IPS DF 6.9 (cell line): ENCODE data around the gene DNASE2B.

Experiments
- DNase-seq: peaks from one replicate; pipeline ENCODE4 v3.0.0-alpha.2; 2013; ENCODE audit warnings: low read depth, low spot score
- H3K27ac ChIP-seq: one replicate; pipeline ENCODE4 v1.5.1; 2013; ENCODE audit warnings: low read length, control low read depth
- H3K27me3 ChIP-seq: 2 replicates; pipeline ENCODE4 v1.6.1; 2013; ENCODE audit warnings: mild to moderate bottlenecking, low read length; ENCODE audit not compliant: control insufficient read depth, insufficient read depth
- H3K36me3 ChIP-seq: 2 replicates; pipeline ENCODE4 v1.6.1; 2013; ENCODE audit warnings: low read length; ENCODE audit not compliant: control insufficient read depth, insufficient read depth
- H3K4me1 ChIP-seq: 2 replicates; pipeline ENCODE4 v1.6.1; 2013; ENCODE audit warnings: low read length; ENCODE audit not compliant: control insufficient read depth, insufficient read depth
- H3K4me3 ChIP-seq: 2 replicates; pipeline ENCODE4 v1.5.1; 2013; ENCODE audit warnings: mild to moderate bottlenecking, low read length
- H3K9me3 ChIP-seq: 2 replicates; pipeline ENCODE4 v1.6.1; 2013; ENCODE audit warnings: low read length, inconsistent platforms; ENCODE audit not compliant: control insufficient read depth, insufficient read depth
- WGBS: extraction: QIAGEN DNeasy Blood & Tissue Kit; methylation state at CpG from one replicate; pipeline ENCODE4 v1.1.7; 2013; ENCODE audit warnings: mixed read lengths, missing lambda C conversion rate; ENCODE audit not compliant: insufficient read length, insufficient coverage; 5-methylcytosine and 5-hydroxymethylcytosine counted together

Gene DNASE2B

DNA sequence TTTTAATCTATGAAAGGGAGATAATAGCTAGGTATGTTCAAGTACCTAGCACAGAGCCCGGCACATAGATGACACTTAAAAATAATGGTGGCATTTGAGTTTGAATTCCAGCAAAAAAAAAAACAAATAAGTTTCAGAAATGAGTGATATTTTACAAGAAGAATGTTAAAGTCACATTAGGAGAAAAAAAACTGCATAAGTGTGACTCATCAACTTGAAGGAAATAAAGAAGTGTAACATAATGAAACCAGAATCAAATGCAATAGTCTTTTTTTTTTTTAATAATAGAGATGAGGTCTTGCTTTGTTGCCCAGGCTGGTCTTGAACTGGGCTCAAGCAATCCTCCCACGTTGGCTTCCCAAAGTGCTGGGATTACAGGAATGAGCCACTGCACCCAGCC is 17.1 kb downstream of the DNASE2B start:
- DNase-seq = no peak
- H3K27ac ChIP-seq = no peak overlapping the region
- H3K36me3 ChIP-seq = no peaks in the 10 kb centered on the region
- H3K4me3 ChIP-seq = no peak overlapping the region
- no peaks in the 10 kb centered on the region for H3K4me1 ChIP-seq
- H3K27me3 ChIP-seq = no peaks in the 10 kb centered on the region
- no peaks in the 10 kb centered on the region for H3K9me3 ChIP-seq
- WGBS = no CpG with 5 or more reads among the region's 2 CpGs

GRCh38 chr1:84422909-84423308 is 24.6 kb downstream of the DNASE2B start:
- no peak for DNase-seq
- Histone ChIP-seq H3K27ac (no peak overlapping the region), H3K4me1 (no peaks in the 10 kb centered on the region), H3K27me3 (no peaks in the 10 kb centered on the region), H3K4me3 (no peak overlapping the region), H3K36me3 (no peaks in the 10 kb centered on the region), H3K9me3 (no peaks in the 10 kb centered on the region; the same call in 1 of the 2 replicates)

DNA sequence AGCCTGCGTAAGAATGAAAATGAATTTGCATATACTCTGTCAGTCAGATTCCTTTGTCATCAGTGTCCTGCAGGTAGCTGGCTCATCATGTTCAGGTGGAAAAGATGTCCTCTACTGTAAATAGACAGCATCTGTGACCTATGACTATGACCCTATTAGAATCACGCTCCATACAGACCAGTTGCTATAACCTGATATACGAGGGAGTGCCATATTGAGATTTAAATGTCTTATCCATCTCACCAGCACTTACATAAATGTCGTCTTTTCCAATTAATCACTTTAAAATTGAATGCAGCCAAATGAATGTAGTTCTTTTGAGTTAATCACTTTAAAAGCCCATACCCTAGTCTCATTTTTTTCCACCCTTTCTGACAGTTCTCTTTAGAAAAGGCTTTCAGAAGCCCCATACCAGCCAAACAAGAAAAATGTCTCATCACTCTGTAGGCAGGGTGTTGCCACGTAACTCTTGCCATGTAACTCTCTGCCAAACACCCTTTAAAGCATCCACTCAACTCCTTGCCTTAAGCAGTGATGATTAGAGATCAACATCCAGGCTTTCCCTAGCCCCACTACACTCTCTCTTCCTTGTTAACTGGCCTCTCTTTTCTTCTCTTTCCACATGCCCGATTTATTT is 26.3 kb downstream of the DNASE2B start:
- H3K27ac ChIP-seq = no peak overlapping the region
- no CpG with 5 or more reads among the region's 6 CpGs for WGBS
- DNase-seq = no peak
- H3K36me3 ChIP-seq = no peaks in the 10 kb centered on the region
- no peak overlapping the region for H3K4me3 ChIP-seq
- no peaks in the 10 kb centered on the region; the same call in 1 of the 2 replicates for H3K9me3 ChIP-seq
- H3K27me3 ChIP-seq = no peaks in the 10 kb centered on the region
- H3K4me1 ChIP-seq = no peaks in the 10 kb centered on the region

GRCh38 chr1:84425150-84425896 is 27.0 kb downstream of the DNASE2B start:
- H3K27me3 ChIP-seq = no peaks in the 10 kb centered on the region
- no peak overlapping the region for H3K27ac ChIP-seq
- no peaks in the 10 kb centered on the region; the same call in 1 of the 2 replicates for H3K9me3 ChIP-seq

GRCh38 chr1:84426376-84426775 is 28.1 kb downstream of the DNASE2B start:
- H3K27ac ChIP-seq = no peak overlapping the region
- H3K36me3 ChIP-seq = no peaks in the 10 kb centered on the region
- no peaks in the 10 kb centered on the region; the same call in 1 of the 2 replicates for H3K9me3 ChIP-seq
- H3K4me1 ChIP-seq = no peaks in the 10 kb centered on the region
- no CpG with 5 or more reads among the region's 2 CpGs for WGBS
- DNase-seq = no peak
- no peaks in the 10 kb centered on the region for H3K27me3 ChIP-seq
- H3K4me3 ChIP-seq = no peak overlapping the region

More at GRCh38 chr1:84425150-84425896, 27.0 kb downstream of the DNASE2B start:
- DNase-seq = no peak
- H3K4me3 ChIP-seq = no peak overlapping the region
- H3K36me3 ChIP-seq = no peaks in the 10 kb centered on the region
- no peaks in the 10 kb centered on the region for H3K4me1 ChIP-seq
- no CpG with 5 or more reads among the region's 5 CpGs for WGBS

DNA sequence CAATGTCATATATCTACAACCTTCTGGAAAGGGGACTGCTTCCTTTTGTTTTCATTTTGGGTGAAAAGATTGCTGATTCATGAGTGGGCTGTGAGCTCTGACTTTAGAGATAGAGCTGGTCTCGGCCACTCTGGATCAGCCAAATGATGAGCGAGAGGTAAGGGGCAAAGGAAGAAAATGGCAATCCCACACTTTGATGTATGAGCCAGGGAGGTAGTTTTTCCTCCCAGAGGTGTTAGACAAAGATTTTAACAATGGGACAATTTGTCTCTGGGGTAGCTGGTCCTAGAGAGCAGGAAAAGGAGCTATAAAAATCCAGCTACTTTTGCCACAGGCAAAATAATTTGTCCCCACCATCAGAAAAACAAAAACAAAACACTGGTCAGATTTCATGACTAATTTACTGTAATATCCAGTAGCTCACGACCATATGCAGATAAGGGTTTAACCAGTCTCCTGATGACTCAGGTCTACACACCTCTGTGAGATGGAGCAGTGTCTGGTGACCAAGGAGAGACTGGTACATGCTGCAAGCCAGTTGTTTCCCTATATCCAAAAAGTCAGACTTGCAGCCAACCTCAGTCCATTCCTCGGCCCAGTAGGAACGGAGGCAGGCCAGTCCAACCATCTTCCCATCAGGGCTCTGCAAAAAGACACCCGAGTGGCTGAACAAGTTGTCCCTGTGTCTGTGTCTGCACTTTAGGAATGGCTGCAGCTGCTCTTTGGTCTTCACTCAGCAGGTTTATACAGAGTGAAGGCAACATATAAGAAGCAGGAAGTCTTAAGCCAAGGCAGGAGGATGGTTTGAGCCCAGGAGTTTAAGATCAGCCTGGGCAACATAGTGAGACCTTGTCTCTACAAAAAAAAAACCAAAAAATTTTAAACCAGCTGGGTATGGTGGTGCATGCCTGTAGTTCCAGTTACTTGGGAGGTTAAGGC is 29.2 kb downstream of the DNASE2B start:
- Histone ChIP-seq H3K4me3 (no peak overlapping the region), H3K27ac (no peak overlapping the region), H3K27me3 (no peaks in the 10 kb centered on the region), H3K4me1 (no peaks in the 10 kb centered on the region), H3K36me3 (no peaks in the 10 kb centered on the region), H3K9me3 (no peaks in the 10 kb centered on the region; the same call in 1 of the 2 replicates)
- no CpG with 5 or more reads among the region's 6 CpGs for WGBS
- no peak for DNase-seq

- WGBS = no CpG with 5 or more reads among the region's 5 CpGs
- H3K36me3 ChIP-seq = no peaks in the 10 kb centered on the region
- H3K4me1 ChIP-seq = no peaks in the 10 kb centered on the region
- H3K9me3 ChIP-seq = no peaks in the 10 kb centered on the region; the same call in 1 of the 2 replicates
- no peak for DNase-seq
- H3K27me3 ChIP-seq = no peaks in the 10 kb centered on the region
- no peak overlapping the region for H3K4me3 ChIP-seq
- H3K27ac ChIP-seq = no peak overlapping the region
Measured at GRCh38 chr1:84428235-84428634, 30.0 kb downstream of the DNASE2B start.

DNA sequence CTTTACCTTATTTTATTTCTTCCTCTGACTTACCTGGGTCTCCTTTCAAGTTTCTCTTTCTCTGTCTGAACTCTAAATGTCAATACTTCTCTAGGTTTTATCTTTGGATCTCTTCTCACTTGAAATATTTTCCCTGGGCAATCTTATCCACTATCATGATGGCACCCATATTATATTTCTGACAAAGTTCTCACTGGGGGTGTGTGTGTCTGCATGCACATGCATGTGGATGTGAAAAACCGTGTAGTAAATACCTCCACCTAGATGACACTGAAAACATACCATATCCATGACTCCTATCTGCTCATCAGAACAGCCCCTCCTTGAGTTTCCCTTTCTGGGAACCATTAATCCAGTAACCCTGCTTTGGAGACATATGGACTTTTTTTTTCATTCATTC is 30.9 kb downstream of the DNASE2B start:
- Histone ChIP-seq H3K4me1 (no peaks in the 10 kb centered on the region), H3K4me3 (no peak overlapping the region), H3K27ac (no peak overlapping the region), H3K9me3 (no peaks in the 10 kb centered on the region; the same call in 1 of the 2 replicates), H3K27me3 (no peaks in the 10 kb centered on the region), H3K36me3 (no peaks in the 10 kb centered on the region)
- no CpG with 5 or more reads among the region's 1 CpG for WGBS
- DNase-seq = no peak

- no peak overlapping the region for H3K27ac ChIP-seq
- WGBS = no CpG with 5 or more reads among the region's 2 CpGs
- no peaks in the 10 kb centered on the region for H3K9me3 ChIP-seq
- H3K4me3 ChIP-seq = no peak overlapping the region
- no peaks in the 10 kb centered on the region for H3K4me1 ChIP-seq
- no peaks in the 10 kb centered on the region for H3K36me3 ChIP-seq
- DNase-seq = no peak
- no peaks in the 10 kb centered on the region for H3K27me3 ChIP-seq
Measured at GRCh38 chr1:84430546-84430945, 32.3 kb downstream of the DNASE2B start.
